ENCODE data around the gene RAD54L. TPM values are rescaled to one million over a fixed set of nuclear protein-coding genes. Genes with fewer than 3 reads are reported as not detected.

Gene RAD54L
- total RNA-seq, 1 donor from 2014 or later = 22.9 TPM

- DNase-seq (ENCODE audit: extremely low spot score, unreplicated experiment) = no peak
- TF ChIP-seq, protein P1, sequence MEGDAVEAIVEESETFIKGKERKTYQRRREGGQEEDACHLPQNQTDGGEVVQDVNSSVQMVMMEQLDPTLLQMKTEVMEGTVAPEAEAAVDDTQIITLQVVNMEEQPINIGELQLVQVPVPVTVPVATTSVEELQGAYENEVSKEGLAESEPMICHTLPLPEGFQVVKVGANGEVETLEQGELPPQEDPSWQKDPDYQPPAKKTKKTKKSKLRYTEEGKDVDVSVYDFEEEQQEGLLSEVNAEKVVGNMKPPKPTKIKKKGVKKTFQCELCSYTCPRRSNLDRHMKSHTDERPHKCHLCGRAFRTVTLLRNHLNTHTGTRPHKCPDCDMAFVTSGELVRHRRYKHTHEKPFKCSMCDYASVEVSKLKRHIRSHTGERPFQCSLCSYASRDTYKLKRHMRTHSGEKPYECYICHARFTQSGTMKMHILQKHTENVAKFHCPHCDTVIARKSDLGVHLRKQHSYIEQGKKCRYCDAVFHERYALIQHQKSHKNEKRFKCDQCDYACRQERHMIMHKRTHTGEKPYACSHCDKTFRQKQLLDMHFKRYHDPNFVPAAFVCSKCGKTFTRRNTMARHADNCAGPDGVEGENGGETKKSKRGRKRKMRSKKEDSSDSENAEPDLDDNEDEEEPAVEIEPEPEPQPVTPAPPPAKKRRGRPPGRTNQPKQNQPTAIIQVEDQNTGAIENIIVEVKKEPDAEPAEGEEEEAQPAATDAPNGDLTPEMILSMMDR (conservative IDR thresholded peaks at IDR 0.05) = no peak
- Mint-ChIP-seq H3K36me3 (peaks cover 33% of the 10 kb centered on the region), H3K4me3 (peak overlapping the region; percentile 52), H3K27ac (no peak overlapping the region), H3K27me3 (no peaks in the 10 kb centered on the region), H3K4me1 (ENCODE audit: unreplicated experiment) (peaks cover 19% of the 10 kb centered on the region), H3K9me3 (no peaks in the 10 kb centered on the region)
These were observed 50.8 kb downstream of the RAD54L start for GRCh38 chr1:46298387-46298786.

GRCh38 chr1:46300673-46301405 lies 53.3 kb downstream of the RAD54L start:
- Mint-ChIP-seq H3K27me3 (no peaks in the 10 kb centered on the region), H3K4me1 (ENCODE audit: unreplicated experiment) (peaks cover 23% of the 10 kb centered on the region), H3K4me3 (peak overlapping the region; percentile 96), H3K9me3 (no peaks in the 10 kb centered on the region), H3K27ac (peak overlapping the region; percentile 99), H3K36me3 (peaks cover 29% of the 10 kb centered on the region)
- TF ChIP-seq, protein P1 (conservative IDR thresholded peaks at IDR 0.05) = no peak
- DNase-seq (ENCODE audit: extremely low spot score, unreplicated experiment) = no peak

- DNase-seq (ENCODE audit: extremely low spot score, unreplicated experiment) = no peak
- TF ChIP-seq, protein P1 (conservative IDR thresholded peaks at IDR 0.05) = no peak
- Mint-ChIP-seq H3K36me3 (peaks cover 25% of the 10 kb centered on the region), H3K4me3 (peak overlapping the region; percentile 96), H3K27ac (peak overlapping the region; percentile 99), H3K27me3 (no peaks in the 10 kb centered on the region), H3K9me3 (no peaks in the 10 kb centered on the region), H3K4me1 (ENCODE audit: unreplicated experiment) (peaks cover 23% of the 10 kb centered on the region)
These were observed 53.8 kb downstream of the RAD54L start for GRCh38 chr1:46301406-46301807.

DNA sequence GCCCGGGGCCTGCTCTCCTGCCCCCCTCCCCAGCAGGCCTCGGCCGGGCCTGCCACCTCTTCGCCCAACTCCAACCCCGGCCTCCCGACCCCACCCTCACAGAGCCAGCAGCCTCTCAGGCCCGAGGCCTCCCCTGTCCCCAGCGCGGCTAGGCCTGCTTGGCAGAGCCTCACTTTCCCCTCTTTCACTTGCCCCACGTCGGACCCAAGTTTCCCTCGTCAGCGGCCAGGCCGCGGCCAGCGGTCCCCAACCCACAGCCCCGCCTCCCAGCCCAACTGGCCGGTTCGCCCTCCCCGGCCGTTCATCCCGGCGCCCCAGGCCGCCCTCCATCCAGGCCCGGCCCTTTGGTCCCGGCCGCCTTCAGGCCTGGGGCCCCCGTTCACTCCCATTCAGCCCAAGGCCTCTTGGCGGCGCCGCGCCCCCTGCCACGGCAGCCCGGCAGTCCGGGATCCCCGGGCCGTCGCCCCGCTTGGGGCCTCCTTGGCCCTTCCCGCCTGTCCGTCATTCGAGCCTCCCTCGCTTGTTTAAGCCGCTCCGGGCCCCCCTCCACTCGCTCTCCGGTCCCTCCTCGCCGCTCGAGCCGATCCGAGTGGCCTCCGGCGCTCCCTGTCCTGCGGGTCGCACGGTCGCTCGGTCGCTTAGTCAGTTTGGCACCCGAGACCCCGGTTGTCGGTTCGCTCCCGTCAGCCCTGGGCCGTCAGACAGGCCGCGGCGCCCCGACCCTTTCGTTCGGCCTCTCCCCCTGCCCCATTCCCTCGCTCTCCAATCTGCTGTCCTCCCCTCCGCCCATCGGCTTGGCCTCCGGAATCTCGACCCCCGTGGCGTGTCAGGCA lies 54.5 kb downstream of the RAD54L start:
- peak; percentile 74 for DNase-seq (ENCODE audit: extremely low spot score, unreplicated experiment)
- Mint-ChIP-seq H3K27me3 (no peaks in the 10 kb centered on the region), H3K4me3 (peak overlapping the region; percentile 96), H3K9me3 (no peaks in the 10 kb centered on the region), H3K36me3 (peaks cover 19% of the 10 kb centered on the region), H3K27ac (peak overlapping the region; percentile 99), H3K4me1 (ENCODE audit: unreplicated experiment) (peaks cover 23% of the 10 kb centered on the region)
- TF ChIP-seq, protein P1 (conservative IDR thresholded peaks at IDR 0.05) = peak; percentile 14

GRCh38 chr1:46302641-46303037 lies 55.1 kb downstream of the RAD54L start:
- Mint-ChIP-seq H3K27ac (peak overlapping the region; percentile 99), H3K27me3 (no peaks in the 10 kb centered on the region)
- TF ChIP-seq, protein P1 (conservative IDR thresholded peaks at IDR 0.05) = no peak

More at GRCh38 chr1:46302641-46303037, 55.1 kb downstream of the RAD54L start:
- DNase-seq (ENCODE audit: extremely low spot score, unreplicated experiment) = peak; percentile 74
- H3K4me1 Mint-ChIP-seq (ENCODE audit: unreplicated experiment) = peaks cover 27% of the 10 kb centered on the region
- no peaks in the 10 kb centered on the region for H3K9me3 Mint-ChIP-seq
- H3K4me3 Mint-ChIP-seq = peak overlapping the region; percentile 96
- peaks cover 13% of the 10 kb centered on the region for H3K36me3 Mint-ChIP-seq

Data from type B pancreatic cell (in vitro differentiated cells).